Measurements from ENCODE around the gene CDADC1. TPM values are rescaled to one million over a fixed set of nuclear protein-coding genes. Genes with fewer than 3 reads are reported as not detected.

Gene CDADC1
- total and polyA plus RNA-seq, 2 experiments from 2014 or later = 1.3 to 9.3 TPM

- TF ChIP-seq ZNF462 (CRISPR knock-in tag; IDR thresholded peaks at IDR 0.05) (no peak), STAT1 (IDR thresholded peaks at IDR 0.05; ENCODE audit: unreplicated experiment) (no peak), JUNB (IDR thresholded peaks at IDR 0.05; ENCODE audit: unreplicated experiment) (no peak)
Measured at GRCh38 chr13:49265822-49266221, 18.1 kb downstream of the CDADC1 start (continued).

GRCh38 chr13:49271264-49271663 is 23.5 kb downstream of the CDADC1 start:
- no peaks in the 10 kb centered on the region for H3K36me3 ChIP-seq (ENCODE audit: insufficient read depth)
- no peak overlapping the region for H3K4me3 ChIP-seq
- no peaks in the 10 kb centered on the region for H3K9me3 Mint-ChIP-seq
- no peak overlapping the region for H2AFZ ChIP-seq
- H3K36me3 Mint-ChIP-seq (ENCODE audit: low read depth) = no peaks in the 10 kb centered on the region
- H3K4me2 ChIP-seq = no peak overlapping the region
- ATAC-seq (no peak), DNase-seq (ENCODE audit: low spot score) (no peak)
- no peak overlapping the region for H3K4me3 Mint-ChIP-seq
- H3K27me3 ChIP-seq (ENCODE audit: insufficient read depth) = no peaks in the 10 kb centered on the region
- H3K79me2 ChIP-seq (replicated peaks; ENCODE audit: insufficient read depth) = no peaks in the 10 kb centered on the region
- H3K4me1 ChIP-seq (ENCODE audit: insufficient read depth) = no peaks in the 10 kb centered on the region
- no peaks in the 10 kb centered on the region for H4K20me1 ChIP-seq (replicated peaks; ENCODE audit: insufficient read depth)
- no peaks in the 10 kb centered on the region for H3K27me3 Mint-ChIP-seq (ENCODE audit: insufficient read depth, low read depth, poor library complexity)
- H3F3A ChIP-seq (replicated peaks; ENCODE audit: low read depth) = no peaks in the 10 kb centered on the region
- H3K4me1 Mint-ChIP-seq = no peaks in the 10 kb centered on the region
- no peaks in the 10 kb centered on the region for H3K9me2 ChIP-seq (ENCODE audit: insufficient read depth)
- H3K27ac Mint-ChIP-seq = no peak overlapping the region
- no peak overlapping the region for H3K27ac ChIP-seq (ENCODE audit: low read depth)
- TF ChIP-seq ZNF331 (CRISPR knock-in tag; IDR thresholded peaks at IDR 0.05; ENCODE audit: low read depth) = no peak
- TF ChIP-seq POLR2AphosphoS5 (IDR thresholded peaks at IDR 0.05; ENCODE audit: low read depth) = no peak
- no peak for TF ChIP-seq ZNF114 (CRISPR knock-in tag; IDR thresholded peaks at IDR 0.05)
- TF ChIP-seq NANOG (IDR thresholded peaks at IDR 0.05; ENCODE audit: borderline replicate concordance) = no peak
- no peak for TF ChIP-seq REST (IDR thresholded peaks at IDR 0.05; ENCODE audit: unreplicated experiment)
- TF ChIP-seq STAT1 (IDR thresholded peaks at IDR 0.05; ENCODE audit: unreplicated experiment) = no peak
- TF ChIP-seq JUNB (IDR thresholded peaks at IDR 0.05; ENCODE audit: unreplicated experiment) = no peak
